Activated CD4-positive, alpha-beta T cell treated with anti-CD3 and anti-CD28 coated beads, Interleukin-2, amount 50 U/mL, for 1 hour (primary cell): ENCODE results near the gene ATRNL1.

Experiments used
- DNase-seq: peaks from one replicate; pipeline ENCODE4 v3.0.0-alpha.2; 2020

The ATRNL1 gene

GRCh38 chr10:115915429-115915828 lies 822.3 kb downstream of the ATRNL1 start:
- DNase-seq, result no peak

- no peak for DNase-seq
Observed at GRCh38 chr10:115918812-115919211, 825.6 kb downstream of the ATRNL1 start.

DNA sequence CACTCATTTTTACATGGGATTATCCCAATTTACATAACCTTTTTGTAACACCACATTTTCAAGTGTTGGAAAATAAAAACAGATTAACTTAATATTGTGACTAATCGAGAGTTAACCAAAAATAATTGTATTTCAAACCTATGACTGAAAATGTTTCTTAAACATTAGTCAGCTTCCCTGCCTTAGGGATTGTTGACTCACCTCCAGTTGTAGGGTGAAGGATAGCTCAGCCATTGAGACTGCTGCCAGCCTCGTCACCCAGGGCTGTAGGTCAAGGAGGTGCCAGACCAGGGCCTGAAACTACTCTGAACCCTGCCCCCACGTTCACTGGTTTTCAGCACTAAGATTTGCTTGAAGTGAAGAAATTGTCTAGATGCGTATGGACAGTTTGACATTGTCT lies 828.6 kb downstream of the ATRNL1 start:
- DNase-seq, result no peak

DNA sequence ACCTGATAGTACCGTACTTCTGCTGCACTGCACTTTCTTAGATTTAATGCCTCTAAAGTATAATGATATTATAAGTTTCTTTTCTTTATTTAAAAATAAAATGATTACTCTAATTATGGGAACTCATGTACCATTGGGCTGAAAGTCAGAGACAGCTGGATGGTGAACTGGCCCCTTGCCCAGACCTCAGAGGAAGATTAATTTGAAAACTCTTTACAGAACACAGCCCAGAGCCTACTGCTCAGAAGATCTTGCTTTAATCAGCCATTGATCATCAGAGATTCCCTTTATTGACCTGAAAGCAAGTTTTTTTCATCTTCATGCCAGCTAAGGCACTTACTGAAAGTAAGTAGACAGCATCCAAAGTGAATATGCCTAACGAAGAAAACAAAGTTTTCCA lies 838.1 kb downstream of the ATRNL1 start:
- DNase-seq, result no peak

GRCh38 chr10:115932099-115932498 lies 838.9 kb downstream of the ATRNL1 start:
- no peak for DNase-seq

GRCh38 chr10:115933098-115933497 lies 839.9 kb downstream of the ATRNL1 start:
- DNase-seq, result no peak

DNA sequence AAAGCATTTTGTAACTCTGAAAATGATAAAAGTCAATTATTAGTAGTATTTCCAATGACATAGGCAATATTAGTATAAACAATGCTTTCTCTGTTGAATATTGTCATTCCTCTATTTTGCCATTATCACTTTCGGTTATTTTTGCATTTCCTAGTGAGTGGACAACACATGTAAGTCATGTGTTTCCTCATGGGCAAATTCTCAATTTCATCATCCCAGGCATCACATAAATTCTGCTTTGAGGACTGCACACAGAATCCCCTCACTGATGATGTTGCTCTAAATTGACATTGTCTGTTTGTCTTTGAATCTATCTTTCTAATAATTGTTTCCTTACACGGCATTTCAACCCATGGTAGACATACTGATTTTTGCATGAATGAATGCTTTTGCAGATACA lies 842.6 kb downstream of the ATRNL1 start:
- no peak for DNase-seq

- DNase-seq, result no peak
Observed at GRCh38 chr10:115936926-115937767, 844.0 kb downstream of the ATRNL1 start.

GRCh38 chr10:115937768-115938056 lies 844.5 kb downstream of the ATRNL1 start:
- DNase-seq, result no peak

DNA sequence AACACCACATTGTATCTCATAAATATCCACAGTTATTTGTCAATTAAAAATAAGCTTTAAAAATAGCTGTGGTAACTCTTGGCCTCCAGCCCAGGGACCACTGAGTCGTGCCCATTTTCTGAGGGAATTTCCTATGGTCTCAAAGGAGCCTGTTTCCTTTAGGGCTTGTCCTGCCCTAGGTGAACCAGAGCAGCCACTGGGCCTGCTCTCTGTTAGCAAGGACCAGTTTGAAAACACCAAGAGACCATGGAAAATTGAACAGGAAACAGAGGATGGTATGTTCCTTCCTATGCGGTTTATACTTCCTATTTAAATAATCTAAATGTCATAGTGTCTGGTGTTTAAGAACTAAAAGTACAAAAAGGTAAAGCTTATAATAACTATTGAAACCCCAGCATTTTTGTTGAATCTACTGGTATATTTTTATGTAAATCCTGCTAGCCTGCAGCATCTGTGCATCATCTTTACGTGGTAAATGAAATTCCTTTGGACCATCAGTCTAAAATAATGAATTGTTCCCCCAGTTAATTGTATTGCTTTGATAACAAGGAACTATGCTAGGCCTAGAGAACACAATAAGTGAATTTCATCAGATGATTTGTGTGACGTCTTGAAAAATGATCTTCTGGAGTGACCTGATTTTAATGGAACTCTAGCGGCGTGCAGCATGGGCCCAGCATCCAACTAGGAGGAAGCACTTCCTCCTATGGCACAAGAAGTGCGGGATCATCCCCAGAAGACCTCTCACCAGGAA lies 846.1 kb downstream of the ATRNL1 start:
- DNase-seq, result no peak

DNA sequence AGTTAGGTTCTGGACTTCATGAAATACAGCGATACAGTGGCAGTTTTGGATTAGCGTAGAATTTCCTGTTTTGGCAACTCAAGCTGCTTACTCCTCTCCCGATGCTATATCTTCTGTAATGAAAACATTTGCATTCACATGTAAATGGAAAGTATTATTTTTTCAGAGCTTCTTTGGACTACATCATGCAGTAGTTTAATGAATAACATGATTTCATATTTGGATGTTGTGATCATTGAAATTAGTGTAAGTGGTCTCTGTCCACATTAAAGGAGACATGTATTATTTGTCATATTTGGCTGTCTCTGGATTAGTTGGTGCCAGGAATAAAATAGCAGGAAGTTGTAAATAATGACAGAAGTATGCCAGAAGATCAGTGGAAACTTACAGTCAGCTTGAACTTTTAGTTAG lies 848.2 kb downstream of the ATRNL1 start:
- no peak for DNase-seq

DNA sequence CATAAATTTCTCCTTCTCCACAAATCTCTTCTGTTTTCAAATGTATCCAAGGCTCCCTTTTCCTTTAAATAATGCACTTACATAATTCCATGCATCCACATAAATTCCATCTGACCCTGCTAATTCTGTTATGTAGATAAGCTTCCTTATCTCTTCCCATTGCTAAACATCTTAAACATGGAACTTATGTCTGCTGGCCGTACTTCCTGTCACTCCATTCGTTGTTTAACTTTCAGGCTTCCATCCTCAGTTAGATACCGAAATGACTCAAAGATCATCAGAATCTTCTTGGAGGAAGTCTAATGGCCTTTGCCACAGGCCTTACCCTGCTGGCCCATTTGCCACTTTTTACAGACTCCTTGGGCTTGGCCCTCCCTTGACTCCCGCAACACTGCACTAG lies 848.9 kb downstream of the ATRNL1 start:
- no peak for DNase-seq

DNA sequence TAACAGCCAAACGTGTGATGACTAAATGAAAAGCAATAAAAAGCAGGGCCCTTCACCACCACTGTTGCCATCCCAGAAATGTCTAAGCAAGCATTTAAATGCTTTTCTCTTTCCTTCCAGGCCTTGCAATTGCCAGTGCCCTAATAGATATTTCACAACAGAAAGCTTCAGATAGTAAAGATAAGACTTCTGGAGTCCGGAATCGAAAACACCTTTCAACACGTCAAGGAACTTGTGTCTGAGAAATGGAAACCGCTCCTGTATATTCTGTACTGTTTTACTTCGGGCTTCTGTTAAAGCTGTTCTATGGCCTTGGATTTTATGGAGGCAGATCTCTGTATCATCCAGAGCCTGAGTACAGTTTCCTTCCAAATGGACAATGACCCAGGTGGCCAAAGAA lies 851.4 kb downstream of the ATRNL1 start:
- DNase-seq, result no peak

GRCh38 chr10:115945701-115946445 lies 852.7 kb downstream of the ATRNL1 start:
- no peak for DNase-seq

GRCh38 chr10:115947104-115947503 lies 853.9 kb downstream of the ATRNL1 start:
- no peak for DNase-seq

DNA sequence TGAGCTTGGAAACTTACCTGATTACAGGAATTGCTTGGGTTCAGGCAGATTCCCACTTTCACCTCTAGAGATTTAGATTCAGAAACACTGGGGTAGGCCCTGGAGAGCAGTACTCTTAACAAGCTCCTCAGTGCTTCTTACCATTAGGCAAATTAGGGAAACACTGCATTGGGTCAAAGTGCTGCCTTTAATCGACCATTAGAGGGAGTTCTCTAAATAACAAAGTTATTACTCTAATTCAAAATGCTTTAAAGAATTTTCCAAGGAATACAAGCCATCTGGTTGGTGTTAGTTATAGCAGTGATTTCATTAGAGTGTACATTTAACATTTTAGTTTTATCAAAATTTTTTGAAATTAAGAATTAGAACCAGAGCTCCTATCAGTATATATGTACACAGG lies 855.3 kb downstream of the ATRNL1 start:
- DNase-seq, result no peak

DNA sequence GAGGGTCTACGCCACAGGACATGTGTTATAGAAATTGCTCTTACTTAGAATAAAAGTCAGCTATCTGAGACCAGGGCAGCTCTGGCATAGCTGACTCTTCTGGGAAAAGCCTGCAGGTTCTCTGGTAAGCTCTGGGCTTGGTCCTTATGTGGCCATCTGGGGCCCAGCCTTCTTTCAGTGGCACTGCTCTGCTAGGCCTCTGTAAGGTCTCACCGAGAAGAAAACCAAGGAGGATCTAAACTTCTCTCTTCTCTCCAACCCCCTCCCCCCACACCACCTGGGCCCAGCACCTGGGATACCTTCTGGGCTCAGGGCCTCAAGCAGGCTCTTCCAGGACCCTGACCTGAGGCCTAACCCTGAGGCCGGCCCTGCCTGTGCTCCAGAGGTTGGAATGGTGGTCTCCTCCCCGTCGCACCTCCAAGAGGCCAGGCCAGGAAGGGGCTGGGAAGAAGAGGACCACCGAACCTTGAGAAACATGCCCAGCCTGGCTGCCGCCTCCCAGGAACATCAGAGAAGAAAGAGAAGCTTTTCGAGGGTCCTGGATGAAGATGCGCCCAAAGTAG lies 856.2 kb downstream of the ATRNL1 start:
- DNase-seq, result no peak

DNA sequence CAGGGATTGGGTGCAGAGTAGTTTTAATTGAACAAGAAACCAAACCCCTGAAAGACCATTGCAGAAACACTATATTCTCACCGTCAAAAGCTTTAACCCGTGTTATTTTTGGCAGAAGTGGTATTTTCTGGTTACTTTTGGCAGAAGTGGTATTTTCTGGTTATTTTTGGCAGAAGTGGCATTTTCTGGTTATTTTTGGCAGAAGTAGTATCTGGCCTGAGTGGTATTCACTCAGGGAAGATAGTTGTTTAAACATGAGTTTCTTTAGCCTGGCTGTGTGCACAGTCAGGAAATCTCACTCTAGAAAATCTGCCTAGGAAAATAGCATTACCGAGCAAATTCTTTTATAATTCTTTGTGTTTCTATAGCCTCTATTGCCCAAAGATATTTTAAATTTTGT lies 857.2 kb downstream of the ATRNL1 start:
- no peak for DNase-seq

DNA sequence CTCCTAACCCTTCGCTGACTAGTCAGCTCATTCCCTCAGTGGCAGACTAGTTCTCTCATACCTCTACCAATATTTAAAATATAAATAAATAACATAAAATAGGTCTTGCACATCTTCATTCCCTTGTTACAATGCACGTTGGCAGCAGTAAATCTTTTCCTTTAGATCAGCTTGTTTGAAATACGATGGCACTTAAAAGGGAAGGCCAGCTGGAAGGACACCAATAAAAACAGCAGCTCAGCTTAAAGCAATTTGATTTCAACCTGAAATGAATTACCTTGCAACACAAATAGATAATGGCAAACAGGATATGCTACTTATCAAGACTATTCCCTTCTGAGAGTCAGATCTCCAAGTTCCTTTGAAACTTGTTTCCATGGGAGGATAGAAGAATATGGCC lies 858.1 kb downstream of the ATRNL1 start:
- no peak for DNase-seq

DNA sequence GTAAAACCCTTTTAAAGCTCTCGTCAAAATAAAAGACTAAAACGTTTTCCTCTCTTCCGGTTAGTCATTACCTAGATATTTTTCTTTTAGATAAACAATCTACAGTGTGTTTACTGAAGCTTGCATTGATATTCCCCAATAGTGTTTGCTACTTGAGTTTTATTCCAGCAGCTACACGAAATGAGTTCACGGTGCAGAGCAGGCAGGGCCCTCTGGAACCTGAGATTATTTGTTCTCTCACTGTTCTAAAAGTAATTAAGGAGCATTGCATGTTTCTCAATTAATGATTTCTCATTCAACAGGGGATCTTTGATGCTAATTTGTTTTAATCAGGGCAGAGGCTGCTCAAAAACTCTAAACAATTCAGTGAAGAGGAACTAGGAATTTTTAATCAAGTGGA lies 860.1 kb downstream of the ATRNL1 start:
- DNase-seq, result no peak

- no peak for DNase-seq
Observed at GRCh38 chr10:115953968-115954367, 860.8 kb downstream of the ATRNL1 start.

DNA sequence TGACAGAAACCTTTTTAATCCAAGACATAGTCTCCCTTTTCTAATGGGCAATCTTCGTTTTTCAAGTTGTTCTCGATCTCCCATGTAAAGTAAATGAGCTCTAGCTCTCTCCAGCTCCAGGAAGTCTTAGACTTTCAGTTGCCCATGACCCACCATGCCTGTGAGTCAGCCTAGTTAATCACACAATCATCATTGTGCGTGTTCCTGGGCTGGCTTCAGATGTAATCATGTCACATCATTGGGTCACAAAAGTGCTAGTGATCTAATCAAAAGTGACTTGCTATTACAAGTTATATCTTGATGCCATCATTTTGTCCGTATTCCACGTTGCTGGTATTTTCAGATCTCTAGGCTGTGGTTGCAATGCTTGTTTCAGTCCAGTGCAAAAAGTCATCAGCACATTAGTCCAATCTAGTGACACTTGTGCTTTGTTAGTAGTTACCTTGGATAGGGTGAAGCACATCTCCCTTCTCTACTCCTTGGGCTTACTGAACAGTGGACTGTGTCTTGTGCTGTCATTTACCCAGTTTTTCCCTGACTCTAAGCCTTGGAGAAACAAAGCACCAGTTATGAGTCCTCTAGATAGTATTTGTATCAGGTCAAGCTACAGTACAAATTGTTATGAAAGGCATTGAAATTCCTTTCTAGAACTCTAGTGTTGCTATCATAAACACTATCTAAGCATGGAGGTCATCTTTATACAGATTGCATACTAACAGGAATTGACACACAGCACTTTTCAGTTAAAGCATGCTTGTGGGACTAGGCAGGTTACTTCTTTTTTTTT lies 863.3 kb downstream of the ATRNL1 start:
- no peak for DNase-seq

- no peak for DNase-seq
Observed at GRCh38 chr10:115957012-115957399, 863.8 kb downstream of the ATRNL1 start.
